LoVo (cell line): ENCODE measurements around the gene LSM5.
"Not testable (repeated sequence)": the region's sequence is repeated elsewhere in the genome, so short reads cannot be mapped to it uniquely, and the experiment has no call there.

Experiments
- DNase-seq: peaks from one replicate; pipeline ENCODE4 v3.0.0-alpha.2; 2016; ENCODE audit warnings: low spot score

The LSM5 gene

DNA sequence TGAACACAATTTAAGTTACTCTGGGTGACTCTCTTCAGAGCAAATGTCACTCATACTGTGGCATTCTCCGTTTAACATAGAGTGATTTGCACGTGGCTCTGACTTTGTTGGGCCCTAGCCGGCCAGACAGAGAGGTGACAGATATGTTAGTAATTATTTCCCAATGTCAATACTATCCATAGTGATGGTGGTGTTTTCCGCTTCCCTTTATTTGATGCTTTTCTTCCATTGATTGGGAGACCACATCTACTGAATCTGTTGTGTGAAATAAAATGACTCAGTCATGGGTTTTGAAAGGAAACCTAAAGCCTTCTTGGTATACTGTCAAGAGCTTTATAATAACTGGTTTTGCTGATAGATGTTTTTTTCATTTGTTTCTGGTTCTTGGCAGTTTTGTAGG, 12.5 kb upstream of the LSM5 start:
- no peak for DNase-seq

GRCh38 chr7:32501522-32501921, 11.3 kb upstream of the LSM5 start:
- no peak for DNase-seq

GRCh38 chr7:32500922-32501341, 10.8 kb upstream of the LSM5 start:
- peak; percentile 31 for DNase-seq

- DNase-seq = not testable (repeated sequence)
Observed at GRCh38 chr7:32500216-32500615, 10.0 kb upstream of the LSM5 start.

GRCh38 chr7:32499755-32500154, 9.6 kb upstream of the LSM5 start:
- DNase-seq = not testable (repeated sequence)

- DNase-seq = no peak
Observed at GRCh38 chr7:32496052-32496813, 6.1 kb upstream of the LSM5 start.

GRCh38 chr7:32495298-32496051, 5.3 kb upstream of the LSM5 start, which contains the start of gene AVL9:
Gene AVL9, plus strand, starts transcription at chr7:32495489. Its CDS starts 221 bp downstream, at chr7:32495710.
- DNase-seq = peak; percentile 98

DNA sequence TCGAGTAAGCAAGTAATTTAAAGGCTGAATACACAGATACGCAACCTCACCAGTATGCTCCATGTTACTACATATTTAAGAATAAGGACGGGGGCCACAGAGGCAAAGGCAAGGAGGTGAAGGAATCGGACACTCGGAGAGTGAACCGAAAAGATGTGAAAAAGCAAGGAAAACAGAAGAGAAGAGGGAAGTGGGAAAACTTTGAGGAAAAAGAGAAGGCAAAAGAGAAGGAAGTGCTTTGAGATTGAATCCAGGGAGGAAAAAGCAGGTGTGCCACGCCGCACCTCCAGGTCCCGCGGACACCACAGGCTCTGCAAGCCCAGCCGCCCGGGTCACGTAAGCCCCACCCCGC, 4.7 kb upstream of the LSM5 start:
- DNase-seq = no peak

DNA sequence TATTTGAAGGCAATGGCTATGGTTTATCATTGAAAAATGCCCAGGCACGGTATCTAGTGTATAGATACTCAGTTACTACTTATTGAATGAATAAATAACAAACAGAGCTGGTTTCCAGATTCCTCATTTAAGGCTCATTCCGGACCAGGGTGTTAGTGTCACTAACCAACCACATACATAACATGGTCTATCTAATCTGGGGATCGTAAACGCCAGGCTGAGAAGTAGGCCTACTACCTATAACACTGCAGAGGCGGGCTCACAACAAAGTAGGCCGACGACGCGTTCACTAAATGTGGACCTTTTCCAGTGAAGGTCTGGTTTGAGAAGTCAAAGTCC, 423 bp downstream of the LSM5 start:
- no peak for DNase-seq

DNA sequence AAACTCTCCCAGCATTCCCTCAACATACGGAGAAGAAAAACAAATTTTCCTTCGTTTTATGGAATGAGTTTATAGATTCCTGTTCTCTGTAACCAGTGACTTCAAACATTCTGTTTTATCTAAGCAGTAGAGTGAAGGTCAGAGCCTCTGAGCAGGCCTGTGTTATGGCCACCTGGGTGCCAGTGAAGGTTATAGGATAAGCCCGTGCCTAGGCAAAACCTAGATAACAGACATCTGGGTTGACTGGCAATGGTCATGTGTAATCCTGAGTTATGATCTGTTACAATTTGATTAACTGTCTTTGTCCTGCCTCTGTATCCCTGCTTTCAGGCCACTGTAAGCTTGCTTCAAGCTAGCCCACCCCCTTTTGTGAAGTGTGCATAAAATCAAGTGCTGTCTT, 8.3 kb downstream of the LSM5 start:
- no peak for DNase-seq

DNA sequence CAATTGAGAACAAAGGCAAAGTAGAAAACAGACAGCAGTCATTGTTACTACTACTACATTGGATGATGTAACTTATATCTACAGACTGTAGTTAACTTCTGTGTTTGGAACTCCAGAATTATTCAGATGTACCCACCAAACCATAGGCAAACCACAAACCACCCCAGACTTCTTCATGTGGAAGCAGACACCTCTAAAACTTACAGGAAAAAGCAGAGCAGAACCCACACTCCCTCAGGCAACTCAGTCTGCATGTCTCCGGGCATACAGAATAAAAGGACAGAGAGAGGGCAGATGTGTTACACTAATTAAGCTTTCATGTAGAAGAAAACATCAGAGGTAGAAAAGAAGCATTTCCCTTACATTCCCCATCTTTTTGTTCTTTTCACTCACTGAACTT, 9.0 kb downstream of the LSM5 start:
- no peak for DNase-seq

DNA sequence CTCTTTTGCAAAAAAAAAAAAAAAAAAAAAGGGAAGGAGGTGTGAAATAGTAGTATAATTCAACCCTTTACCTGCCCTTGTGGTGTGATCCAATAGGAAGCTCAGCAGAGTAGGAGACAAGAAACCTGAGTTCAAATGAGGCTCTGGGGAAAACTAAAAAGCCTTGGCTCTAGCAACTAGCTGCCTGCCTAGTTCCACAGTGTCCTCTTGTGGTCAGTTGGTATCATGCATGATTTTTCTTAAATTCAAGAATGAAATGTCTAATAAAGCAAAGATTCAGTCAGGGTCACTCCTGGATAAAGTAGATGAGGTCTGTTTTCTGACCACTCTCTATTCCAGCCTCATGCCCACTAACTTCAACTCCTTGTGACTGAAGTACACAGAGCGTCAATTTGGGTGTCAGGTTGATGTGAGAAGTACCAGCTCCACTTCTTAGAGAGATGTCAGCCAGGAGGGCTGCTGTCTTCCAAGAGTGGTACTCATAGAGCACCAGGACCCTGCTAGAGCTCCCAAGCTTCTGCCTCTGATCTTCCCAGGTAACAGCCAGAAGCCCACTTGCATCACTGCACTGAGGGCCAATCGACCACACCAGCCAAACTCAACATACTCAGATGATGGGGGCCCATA, 10.5 kb downstream of the LSM5 start:
- DNase-seq = peak; percentile 66

DNA sequence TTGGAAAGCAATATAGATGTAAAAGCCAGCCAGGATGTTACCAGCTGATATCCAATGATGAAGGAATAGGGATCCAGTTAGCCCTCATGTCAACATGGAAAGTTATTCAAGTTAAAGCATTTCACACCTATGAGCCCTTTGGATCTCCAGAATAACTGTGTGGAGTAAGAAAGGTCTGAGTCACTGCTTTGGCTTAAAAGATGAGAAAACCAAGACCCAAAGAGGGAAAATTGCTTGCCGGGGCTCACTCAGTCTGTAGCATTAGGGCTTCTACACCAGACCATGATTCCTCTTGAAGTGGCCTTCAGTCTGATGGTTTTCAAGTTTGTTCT, 12.6 kb downstream of the LSM5 start:
- no peak for DNase-seq

DNA sequence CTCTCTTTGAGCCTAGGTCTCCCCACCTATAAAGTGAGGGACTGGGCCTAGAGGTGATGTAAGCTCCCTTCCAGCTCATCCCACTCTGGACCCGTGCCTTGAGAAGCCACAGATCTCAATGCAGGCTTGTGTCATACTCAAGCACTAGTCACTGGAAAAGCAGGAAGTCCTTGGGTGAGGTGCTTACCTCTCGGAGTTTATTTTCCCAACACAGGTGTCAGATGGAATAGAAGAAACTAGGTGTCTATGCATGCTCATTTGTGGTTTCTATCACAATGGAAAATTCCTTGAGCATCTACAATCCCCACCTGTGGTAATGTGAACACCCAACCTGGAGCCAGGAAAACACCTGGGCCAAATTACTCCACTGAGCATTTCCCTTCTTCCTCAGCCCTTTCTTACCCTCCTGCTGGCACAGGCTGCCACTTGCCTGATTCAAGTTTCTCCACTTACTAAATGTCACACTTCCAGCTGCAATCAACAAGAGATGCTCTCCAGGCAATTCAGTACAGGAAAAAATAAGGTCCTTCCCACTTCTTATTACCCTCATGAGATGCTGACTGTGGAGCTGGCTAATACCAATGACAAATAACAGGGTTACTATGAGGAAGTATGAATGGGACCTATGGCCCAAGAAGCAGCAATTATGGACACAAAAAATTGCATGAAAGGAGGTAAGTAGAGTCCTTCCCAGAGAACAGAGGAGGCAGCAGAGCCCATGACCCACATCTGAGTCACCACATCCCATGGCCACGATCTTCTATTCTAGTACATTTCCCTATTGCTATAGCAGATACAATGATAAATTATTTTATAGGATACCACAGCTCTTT, 13.1 kb downstream of the LSM5 start:
- no peak for DNase-seq

DNA sequence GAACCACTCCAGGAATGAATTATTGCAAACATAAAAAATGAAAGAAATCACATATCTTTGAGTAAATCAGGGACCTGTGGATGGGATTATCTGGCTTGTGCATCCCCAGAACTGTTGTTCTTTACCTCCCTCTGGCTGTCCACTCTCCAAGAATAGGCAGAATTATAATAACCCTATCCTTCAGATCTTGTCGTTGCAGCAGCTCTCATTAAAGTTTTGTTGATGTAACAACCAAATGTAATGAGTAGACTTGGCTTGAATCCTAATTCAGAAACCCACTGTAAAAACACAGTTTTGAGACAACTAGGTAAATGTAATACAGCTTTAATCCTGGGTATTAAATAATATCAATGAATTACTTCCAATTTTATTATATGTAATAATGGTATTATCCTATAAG, 16.2 kb downstream of the LSM5 start:
- DNase-seq = no peak

GRCh38 chr7:32472015-32472414, 18.2 kb downstream of the LSM5 start:
- no peak for DNase-seq

DNA sequence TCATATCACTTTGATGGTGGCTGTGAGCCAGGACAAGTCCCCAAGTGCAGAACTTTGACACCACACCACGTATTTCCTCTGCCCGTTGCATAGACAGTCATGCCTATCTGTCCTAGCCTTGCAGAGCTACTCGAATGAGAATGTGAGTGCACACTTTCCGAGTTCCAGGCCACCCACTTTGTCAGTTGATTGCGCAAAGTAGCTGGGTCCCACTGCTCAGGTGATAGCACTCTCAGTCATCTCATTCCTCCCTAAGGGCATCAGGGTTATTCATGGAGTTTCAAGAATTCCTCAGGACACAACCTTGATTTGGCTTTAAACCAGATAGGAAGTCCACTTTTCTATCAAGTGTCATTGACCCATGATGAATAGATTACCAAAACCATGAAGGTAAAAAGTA, 19.3 kb downstream of the LSM5 start:
- no peak for DNase-seq

DNA sequence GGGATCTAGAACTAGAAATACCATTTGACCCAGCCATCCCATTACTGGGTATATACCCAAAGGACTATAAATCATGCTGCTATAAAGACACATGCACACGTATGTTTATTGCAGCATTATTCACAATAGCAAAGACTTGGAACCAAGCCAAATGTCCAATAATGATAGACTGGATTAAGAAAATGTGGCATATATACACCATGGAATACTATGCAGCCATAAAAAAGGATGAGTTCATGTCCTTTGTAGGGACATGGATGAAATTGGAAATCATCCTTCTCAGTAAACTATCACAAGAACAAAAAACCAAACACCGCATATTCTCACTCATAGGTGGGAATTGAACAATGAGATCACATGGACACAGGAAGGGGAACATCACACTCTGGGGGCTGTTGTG, 20.2 kb downstream of the LSM5 start:
- not testable (repeated sequence) for DNase-seq

- DNase-seq = not testable (repeated sequence)
Observed at GRCh38 chr7:32464641-32465416, 25.4 kb downstream of the LSM5 start.

GRCh38 chr7:32462977-32463376, 27.2 kb downstream of the LSM5 start:
- no peak for DNase-seq

DNA sequence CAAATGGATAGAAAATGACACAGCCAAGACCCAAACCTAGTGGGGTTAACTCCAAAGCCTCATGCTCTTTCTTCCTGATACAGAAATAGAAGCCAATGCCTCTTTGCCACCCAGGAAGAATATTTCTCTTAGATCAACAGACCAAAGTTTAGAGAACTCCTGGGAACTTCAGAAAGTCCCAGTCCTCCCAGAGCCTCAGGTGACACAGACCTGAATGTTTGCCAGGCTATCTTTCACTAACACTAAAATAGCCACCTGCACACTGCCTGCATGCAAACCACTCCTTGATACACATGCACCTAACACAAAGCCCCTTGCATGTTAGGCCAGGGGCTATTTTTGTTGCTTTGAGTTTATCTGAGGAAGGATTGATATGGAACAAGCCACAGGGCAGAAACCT, 27.7 kb downstream of the LSM5 start:
- no peak for DNase-seq

- DNase-seq = no peak
Observed at GRCh38 chr7:32461484-32461883, 28.7 kb downstream of the LSM5 start.
